ENCODE measurements around the gene IGDCC3.

The IGDCC3 gene

GRCh38 chr15:65386376-65386775 is 8.6 kb upstream of the IGDCC3 start:
- DNase-seq = no peak

GRCh38 chr15:65385870-65386258 is 8.1 kb upstream of the IGDCC3 start:
- DNase-seq = no peak

GRCh38 chr15:65384895-65385869 is 7.4 kb upstream of the IGDCC3 start:
- DNase-seq = peak; percentile 69

GRCh38 chr15:65384505-65384894 is 6.7 kb upstream of the IGDCC3 start:
- DNase-seq = no peak

GRCh38 chr15:65383991-65384390 is 6.2 kb upstream of the IGDCC3 start:
- no peak for DNase-seq

GRCh38 chr15:65383456-65383855 is 5.7 kb upstream of the IGDCC3 start:
- no peak for DNase-seq

GRCh38 chr15:65382921-65383320 is 5.1 kb upstream of the IGDCC3 start:
- DNase-seq = no peak

GRCh38 chr15:65382146-65382491 is 4.3 kb upstream of the IGDCC3 start:
- no peak for DNase-seq

- DNase-seq = no peak
Measured at GRCh38 chr15:65381445-65382145, 3.8 kb upstream of the IGDCC3 start.

- DNase-seq = no peak
Measured at GRCh38 chr15:65379986-65380385, 2.2 kb upstream of the IGDCC3 start.

- DNase-seq = no peak
Measured at GRCh38 chr15:65377105-65377975, 462 bp downstream of the IGDCC3 start.

GRCh38 chr15:65376767-65377104 is 1.1 kb downstream of the IGDCC3 start:
- no peak for DNase-seq

- no peak for DNase-seq
Measured at GRCh38 chr15:65375871-65376607, 1.8 kb downstream of the IGDCC3 start.

GRCh38 chr15:65374821-65375401 is 2.9 kb downstream of the IGDCC3 start:
- DNase-seq = no peak

- no peak for DNase-seq
Measured at GRCh38 chr15:65374334-65374733, 3.5 kb downstream of the IGDCC3 start.

GRCh38 chr15:65373163-65373651 is 4.6 kb downstream of the IGDCC3 start:
- DNase-seq = no peak

- DNase-seq = no peak
Measured at GRCh38 chr15:65372787-65373067, 5.1 kb downstream of the IGDCC3 start.

GRCh38 chr15:65371976-65372786 is 5.6 kb downstream of the IGDCC3 start:
- no peak for DNase-seq

GRCh38 chr15:65370885-65371284 is 6.9 kb downstream of the IGDCC3 start:
- no peak for DNase-seq

- no peak for DNase-seq
Measured at GRCh38 chr15:65369651-65370050, 8.2 kb downstream of the IGDCC3 start.

GRCh38 chr15:65369212-65369547 is 8.6 kb downstream of the IGDCC3 start:
- no peak for DNase-seq

All from DMS79 (cell line).